Mucosa of rectum (tissue), 2 donors: ENCODE results near the gene PRR7.

Experiments used
- H3K27ac ChIP-seq, 2 donors: one replicate each; pipeline ENCODE4 v1.7.0; 2013; ENCODE audit warnings: inconsistent platforms in 2 of 2, low read depth in 2 of 2, low read length in 2 of 2
- H3K27me3 ChIP-seq, 2 donors: one replicate each; pipeline ENCODE4 v1.7.0; 2013; ENCODE audit warnings: low read length in 2 of 2; ENCODE audit not compliant: control insufficient read depth in 2 of 2, insufficient read depth in 2 of 2
- H3K36me3 ChIP-seq, 2 donors: one replicate each; pipeline ENCODE4 v1.7.0; 2013; ENCODE audit warnings: low read length in 2 of 2; ENCODE audit not compliant: control insufficient read depth in 2 of 2, insufficient read depth in 2 of 2
- H3K4me1 ChIP-seq, 2 donors: one replicate each; pipeline ENCODE4 v1.7.0; 2013; ENCODE audit warnings: low read length in 2 of 2, mild to moderate bottlenecking in 1 of 2; ENCODE audit not compliant: control insufficient read depth in 2 of 2, insufficient read depth in 2 of 2
- H3K4me3 ChIP-seq, 2 donors: one replicate each; pipeline ENCODE4 v1.7.0; 2013; ENCODE audit warnings: low read length in 2 of 2
- H3K9ac ChIP-seq, 2 donors: one replicate each; pipeline ENCODE4 v1.7.0; 2013; ENCODE audit warnings: low read length in 2 of 2, low read depth in 1 of 2, mild to moderate bottlenecking in 1 of 2
- H3K9me3 ChIP-seq, 2 donors: one replicate each; pipeline ENCODE4 v1.7.0; 2013; ENCODE audit warnings: low read length in 2 of 2; ENCODE audit not compliant: control insufficient read depth in 2 of 2
- donor health status: healthy.
- donor health status: Normal muscosa, but diverticular disease.

The PRR7 gene

DNA sequence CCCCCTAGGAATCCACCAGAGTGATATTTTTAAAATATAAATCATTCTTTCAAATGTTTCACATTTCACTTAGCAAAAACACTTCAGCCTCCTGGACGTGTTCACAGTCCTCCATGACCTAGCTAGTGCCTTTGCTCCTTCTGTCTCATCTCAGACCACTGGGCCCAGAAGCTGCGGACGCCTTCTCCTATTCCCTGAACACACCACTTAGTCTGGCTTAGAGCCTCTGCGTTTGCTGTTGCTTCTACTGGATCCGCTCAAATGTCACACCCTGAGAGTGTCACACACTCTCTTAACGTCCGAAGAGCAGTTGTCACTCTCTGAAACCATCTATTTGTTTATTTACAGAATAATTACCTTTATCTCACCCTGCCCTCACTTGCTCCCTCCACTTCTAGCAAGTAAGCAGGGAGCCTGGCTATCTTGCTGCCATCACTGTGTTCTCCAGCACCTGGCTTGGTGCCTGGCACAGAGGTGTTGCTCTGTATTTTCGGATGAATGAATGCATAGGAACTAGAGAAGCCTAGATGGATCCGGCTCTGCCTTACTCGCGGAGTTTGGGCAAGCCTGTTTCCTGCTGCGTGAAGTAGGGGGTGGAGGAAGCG lies 21.3 kb upstream of the PRR7 start:
- Histone ChIP-seq H3K9me3 (no peaks in the 10 kb centered on the region), H3K4me1 (peaks cover 26 to 31% of the 10 kb centered on the region in 2 donors), H3K4me3 (peak overlapping the region; percentile 74 to 80), H3K36me3 (peaks cover 0 to 4% of the 10 kb centered on the region in 2 donors), H3K27me3 (no peaks in the 10 kb centered on the region), H3K27ac (peak overlapping the region; percentile 99), H3K9ac (peak overlapping the region; percentile 90 to 92)

DNA sequence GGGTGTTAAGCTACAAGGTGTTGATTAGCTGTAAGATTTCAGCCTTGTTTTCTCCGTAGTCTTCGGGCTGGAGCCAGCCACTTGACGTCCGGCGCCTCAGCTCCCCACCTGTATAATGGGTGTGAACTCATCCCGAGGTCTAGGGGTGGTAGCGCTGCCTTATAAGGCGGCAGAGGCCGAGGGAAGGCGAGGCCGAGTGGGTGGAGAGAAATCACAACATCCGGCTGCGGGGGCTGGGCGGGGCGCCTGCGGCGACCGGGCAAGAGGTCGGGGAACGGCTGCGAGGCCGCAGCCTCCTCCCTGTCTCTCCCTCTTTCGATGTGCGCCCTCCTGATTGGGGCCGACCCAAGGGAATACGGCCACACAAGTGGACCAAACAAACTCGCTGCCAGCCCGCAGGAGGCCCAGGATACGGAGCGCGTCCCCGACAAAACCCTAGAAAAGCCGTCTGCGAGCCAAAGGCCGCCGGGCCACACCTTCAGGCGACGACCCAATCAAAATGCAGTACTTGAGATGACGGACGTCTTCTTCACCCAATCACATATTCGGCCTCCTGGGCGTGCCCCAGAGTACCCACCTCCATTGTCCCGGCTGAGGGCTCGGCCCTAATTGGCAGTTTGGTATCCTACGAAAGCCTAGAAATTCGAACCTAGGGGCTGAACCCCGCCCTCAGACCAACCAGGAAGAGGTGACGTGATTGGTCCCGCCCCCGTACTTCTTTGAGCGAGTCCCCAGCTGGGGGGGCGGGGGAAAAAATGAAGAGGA lies 20.6 kb upstream of the PRR7 start:
- no peaks in the 10 kb centered on the region for H3K27me3 ChIP-seq
- peak overlapping the region; percentile 90 to 92 for H3K9ac ChIP-seq
- peaks cover 0 to 8% of the 10 kb centered on the region in 2 donors for H3K36me3 ChIP-seq
- H3K9me3 ChIP-seq, result no peaks in the 10 kb centered on the region
- peak overlapping the region; percentile 99 for H3K27ac ChIP-seq
- H3K4me1 ChIP-seq, result peaks cover 32 to 34% of the 10 kb centered on the region in 2 donors
- peak overlapping the region; percentile 74 to 80 for H3K4me3 ChIP-seq

DNA sequence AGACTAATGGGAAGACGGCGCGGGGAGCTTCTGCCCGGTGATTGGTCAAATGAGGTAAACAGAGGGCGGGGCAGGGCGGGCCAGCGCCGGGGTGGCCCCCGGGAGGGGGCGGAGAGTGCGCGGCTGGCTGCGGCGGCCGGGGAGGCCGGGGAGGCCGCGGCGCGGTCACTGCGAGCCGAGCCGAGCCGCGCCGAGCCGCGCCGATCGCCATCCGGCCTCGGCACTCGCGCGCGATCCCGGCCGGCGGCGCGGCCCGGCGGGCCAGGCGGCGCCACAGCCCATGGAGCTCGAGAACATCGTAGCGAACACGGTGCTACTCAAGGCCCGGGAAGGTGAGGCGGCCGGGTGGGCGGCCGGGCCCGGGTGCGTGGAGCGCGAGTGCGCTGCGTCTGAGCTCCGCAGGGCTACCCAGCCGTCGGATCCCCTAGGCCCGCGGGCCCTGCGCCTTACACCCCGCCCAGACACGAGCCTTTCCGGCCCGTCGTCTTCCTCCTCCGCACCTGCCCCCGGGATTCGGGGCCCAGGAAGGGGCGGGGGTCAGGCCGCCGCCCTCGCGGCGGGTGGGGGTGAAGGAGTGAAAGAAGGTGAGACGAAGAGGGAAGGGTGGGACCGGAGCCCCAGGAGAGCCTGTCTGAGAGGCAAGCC lies 19.9 kb upstream of the PRR7 start, which contains the start of gene GRK6:
Gene GRK6, plus strand, starts transcription at position 111 of the 645 bp plus-strand sequence. Its CDS starts 170 bp downstream, at position 281.
- Histone ChIP-seq H3K36me3 (peaks cover 0 to 10% of the 10 kb centered on the region in 2 donors), H3K9me3 (no peaks in the 10 kb centered on the region), H3K27ac (peak within 1 kb of the TSS; percentile 99), H3K9ac (peak within 1 kb of the TSS; percentile 96 to 97), H3K4me3 (peak within 1 kb of the TSS; percentile 92 to 96), H3K27me3 (no peaks in the 10 kb centered on the region), H3K4me1 (peaks cover 38% of the 10 kb centered on the region in 2 donors)

DNA sequence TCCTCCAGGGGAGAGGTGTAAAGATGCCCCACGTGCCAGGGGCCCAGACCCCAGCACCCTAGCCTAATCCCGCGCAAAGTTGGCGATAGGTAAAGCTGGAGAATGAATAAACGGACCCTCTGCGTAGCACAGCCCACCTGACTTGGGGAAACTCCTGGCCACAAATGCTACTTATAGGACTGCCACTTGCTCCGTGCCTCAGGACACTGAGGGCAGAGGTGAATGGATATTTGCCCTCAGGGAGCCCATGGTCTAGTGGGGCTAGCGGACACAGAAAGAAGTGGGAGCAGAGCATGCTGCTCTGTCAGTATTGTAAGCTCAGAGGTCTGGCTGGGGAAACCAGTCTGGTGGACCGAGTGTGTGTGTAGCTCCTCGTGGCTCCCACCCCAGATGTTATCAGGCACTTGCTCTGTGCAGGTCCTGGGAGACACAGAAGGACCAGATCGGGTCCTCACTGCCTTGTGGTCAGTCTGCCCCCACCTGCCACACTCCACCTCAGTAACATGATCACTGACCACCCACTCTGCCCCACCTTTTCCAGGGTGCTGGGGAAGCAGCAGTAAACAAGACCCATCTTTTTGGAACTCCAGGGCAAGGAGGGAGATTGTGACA lies 19.3 kb upstream of the PRR7 start:
- Histone ChIP-seq H3K9me3 (no peaks in the 10 kb centered on the region), H3K36me3 (peaks cover 2 to 16% of the 10 kb centered on the region in 2 donors), H3K27ac (peak overlapping the region; percentile 90 to 94), H3K4me1 (peaks cover 38 to 44% of the 10 kb centered on the region in 2 donors), H3K27me3 (no peaks in the 10 kb centered on the region), H3K9ac (peak overlapping the region; percentile 96 to 97), H3K4me3 (peak overlapping the region; percentile 92 to 96)

DNA sequence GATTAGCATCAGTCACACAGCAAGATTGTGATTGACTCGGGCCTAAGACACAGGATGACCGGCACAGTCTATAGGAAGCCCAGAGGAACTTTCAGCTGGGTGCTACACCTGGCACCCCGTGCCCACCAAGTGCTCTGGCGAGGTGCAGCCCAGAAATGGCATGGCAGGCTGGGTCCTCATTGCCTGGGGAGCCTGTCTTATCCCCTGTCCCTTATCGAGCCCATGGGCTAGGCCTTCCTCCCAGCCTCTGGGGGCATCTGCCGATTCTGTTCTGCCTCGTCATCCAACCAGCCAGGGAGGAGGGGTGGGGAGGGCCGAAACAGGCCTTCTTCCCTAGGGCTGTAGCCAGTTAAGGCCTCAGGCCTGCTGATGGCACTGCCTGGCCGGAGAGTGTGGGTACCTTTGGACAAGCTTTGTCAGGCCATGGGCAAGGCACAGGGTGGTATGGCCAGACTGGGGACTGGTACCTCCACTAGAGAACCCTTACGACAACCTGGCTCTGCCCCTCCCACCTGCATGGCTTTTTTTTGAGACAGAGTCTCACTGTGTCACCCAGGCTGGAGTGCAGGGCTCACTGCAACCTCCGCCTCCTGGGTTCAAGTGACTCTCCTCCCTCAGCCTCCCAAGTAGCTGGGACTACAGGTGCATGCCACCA lies 18.6 kb upstream of the PRR7 start:
- no peaks in the 10 kb centered on the region for H3K9me3 ChIP-seq
- peaks cover 8 to 24% of the 10 kb centered on the region in 2 donors for H3K36me3 ChIP-seq
- H3K4me1 ChIP-seq, result peaks cover 38 to 51% of the 10 kb centered on the region in 2 donors
- peak overlapping the region; percentile 92 to 96 for H3K4me3 ChIP-seq
- H3K9ac ChIP-seq, result peak overlapping the region; percentile 96 to 97
- peak overlapping the region; percentile 90 to 94 for H3K27ac ChIP-seq
- no peaks in the 10 kb centered on the region for H3K27me3 ChIP-seq

DNA sequence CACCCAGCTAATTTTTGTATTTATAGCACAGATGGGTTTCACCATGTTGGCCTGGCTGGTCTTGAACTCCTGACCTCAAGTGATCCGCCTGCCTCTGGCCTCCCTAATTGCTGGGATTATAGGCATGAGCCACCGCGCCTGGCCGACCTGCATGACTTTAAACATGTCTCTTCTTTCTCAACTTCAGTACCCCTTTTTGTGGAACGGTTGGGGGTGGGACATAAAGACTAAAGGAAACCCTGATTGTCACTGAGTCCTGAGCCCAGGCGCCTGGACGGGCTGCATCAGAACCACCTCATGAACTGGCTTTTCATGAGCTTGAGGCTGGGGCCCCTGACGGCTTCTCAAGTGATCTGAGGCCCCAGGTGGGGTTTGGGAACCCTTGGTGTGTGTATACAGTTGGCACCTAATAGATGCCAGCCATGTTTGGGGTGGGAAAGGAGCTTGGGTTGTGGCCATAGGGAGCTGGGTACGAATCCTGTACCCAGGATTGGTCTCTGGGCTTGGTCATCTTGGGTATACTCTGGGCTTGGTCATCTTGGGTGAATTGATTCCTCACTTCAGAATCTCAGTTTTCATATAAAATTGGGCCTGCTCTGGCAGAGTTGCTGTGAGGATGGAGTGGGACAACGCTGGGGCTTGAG lies 17.9 kb upstream of the PRR7 start:
- peaks cover 38 to 53% of the 10 kb centered on the region in 2 donors for H3K4me1 ChIP-seq
- peak overlapping the region; percentile 92 to 96 for H3K4me3 ChIP-seq
- peak overlapping the region; percentile 52 to 94 for H3K27ac ChIP-seq
- H3K9ac ChIP-seq, result peak overlapping the region in 1 of 2 donors; percentile 29
- no peaks in the 10 kb centered on the region for H3K9me3 ChIP-seq
- H3K36me3 ChIP-seq, result peaks cover 14 to 28% of the 10 kb centered on the region in 2 donors
- H3K27me3 ChIP-seq, result no peaks in the 10 kb centered on the region

DNA sequence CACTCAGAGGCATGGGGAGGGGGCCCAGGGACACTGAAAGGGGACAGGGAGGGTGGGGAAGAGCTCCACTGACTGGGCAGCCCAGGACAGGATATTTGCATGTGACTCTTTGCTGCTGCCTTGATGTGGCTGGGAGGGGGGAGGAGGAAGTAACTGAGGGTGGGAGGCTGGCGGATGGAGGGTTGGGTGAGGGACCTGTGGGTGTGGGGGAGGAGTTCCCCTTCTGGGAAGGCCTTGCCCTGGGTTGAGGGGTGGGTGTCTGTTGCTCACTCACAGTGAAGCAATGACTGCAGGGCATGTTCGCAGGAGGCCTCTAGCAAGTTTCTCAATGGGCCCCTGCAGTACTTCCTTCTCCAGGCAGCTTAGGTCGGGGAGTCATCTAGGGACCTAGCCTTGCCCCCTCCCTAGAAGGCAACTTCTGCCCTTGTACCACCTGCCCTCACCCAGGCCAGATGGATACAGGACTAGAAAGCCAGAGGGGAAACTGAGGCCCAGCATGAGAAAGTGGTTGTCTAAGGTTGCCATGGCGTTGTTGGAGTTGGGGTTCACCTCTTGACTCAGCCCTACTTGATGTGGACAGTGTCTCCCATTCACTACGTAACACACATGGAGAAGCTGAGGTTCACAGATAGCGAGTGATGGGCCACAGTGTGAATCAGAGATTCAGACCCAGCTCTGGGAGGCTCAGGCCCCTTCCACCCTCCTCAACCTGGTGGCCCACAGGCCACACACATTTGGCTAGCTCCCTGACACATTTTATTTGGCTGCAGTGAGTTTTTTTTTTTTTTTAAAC lies 17.2 kb upstream of the PRR7 start:
- H3K4me1 ChIP-seq, result peaks cover 38 to 56% of the 10 kb centered on the region in 2 donors
- peak overlapping the region; percentile 52 to 94 for H3K27ac ChIP-seq
- H3K9ac ChIP-seq, result peak overlapping the region in 1 of 2 donors; percentile 60
- H3K36me3 ChIP-seq, result peaks cover 21 to 35% of the 10 kb centered on the region in 2 donors
- H3K4me3 ChIP-seq, result peak overlapping the region in 1 of 2 donors; percentile 38
- H3K9me3 ChIP-seq, result no peaks in the 10 kb centered on the region
- H3K27me3 ChIP-seq, result no peaks in the 10 kb centered on the region

DNA sequence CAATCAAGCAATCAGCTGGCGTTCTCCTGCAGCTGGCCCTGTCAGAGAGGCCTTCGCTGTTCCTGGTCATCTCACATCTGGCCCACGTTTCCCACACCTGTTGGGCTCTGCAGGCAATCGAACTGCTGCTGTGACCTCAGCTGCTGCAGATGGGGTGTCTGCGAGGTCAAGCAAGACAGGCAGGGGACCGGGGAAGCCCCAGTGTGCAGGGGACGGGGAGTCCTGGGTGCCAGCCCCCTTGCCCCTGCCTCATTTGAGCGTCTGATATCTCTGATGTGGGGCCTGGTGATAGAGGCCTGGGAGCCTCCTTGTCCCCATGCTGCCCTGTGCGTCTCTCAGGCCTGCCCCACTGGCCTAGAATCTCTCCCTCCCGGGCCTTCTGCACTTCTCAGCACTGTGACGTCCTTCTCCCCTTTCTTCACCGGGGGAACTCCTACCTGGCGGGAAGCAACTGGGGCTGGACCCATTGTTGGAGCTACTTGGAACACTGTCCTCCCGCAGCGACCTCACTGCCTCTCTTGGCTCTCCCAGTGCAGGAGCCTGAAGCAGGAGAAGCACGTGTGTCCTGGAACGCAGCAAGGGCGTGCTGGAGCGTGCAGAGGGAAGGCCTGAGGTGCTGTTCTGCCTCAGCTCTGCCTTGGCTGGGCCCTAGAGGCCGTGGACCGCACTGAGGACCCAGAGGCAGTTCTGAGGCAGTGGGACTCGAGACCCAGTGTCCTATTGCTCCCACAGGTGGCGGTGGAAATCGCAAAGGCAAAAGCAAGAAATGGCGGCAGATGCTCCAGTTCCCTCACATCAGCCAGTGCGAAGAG lies 16.3 kb upstream of the PRR7 start:
- Histone ChIP-seq H3K9ac (no peak overlapping the region), H3K27ac (peak overlapping the region; percentile 5 to 94), H3K36me3 (peaks cover 30 to 44% of the 10 kb centered on the region in 2 donors), H3K4me3 (no peak overlapping the region), H3K9me3 (no peaks in the 10 kb centered on the region), H3K27me3 (no peaks in the 10 kb centered on the region), H3K4me1 (peaks cover 34 to 52% of the 10 kb centered on the region in 2 donors)
